OCI-LY7 (cell line): ENCODE data around the gene DALRD3. TPM values are rescaled to one million over a fixed set of nuclear protein-coding genes. Genes with fewer than 3 reads are reported as not detected.
A peak's percentile ranks its signal among the peaks of the same experiment; 100 is the strongest.

Experiments used
- BruUV-seq: library from RNA; stranded (reverse); fragments of 400-500 nt; replicated peaks from 2 replicates; lab custom pipeline; 2021; lab: Mats Ljungman, UMichigan
- CTCF ChIA-PET: fragments of 300-600 bp; sonication (Branson Sonifier 250); formaldehyde crosslinking; loops from one replicate; lab custom pipeline; 2022; ENCODE audit warnings: antibody characterized with exemption; ENCODE audit not compliant: unreplicated experiment; lab: Charles Lee
- POLR2A ChIA-PET: fragments of 300-600 bp; sonication (Branson Sonifier 250); formaldehyde crosslinking; loops from one replicate; lab custom pipeline; 2022; ENCODE audit warnings: antibody characterized with exemption; lab: Charles Lee
- DNase-seq: peaks from one replicate; pipeline ENCODE4 v3.0.0-alpha.2; 2015; ENCODE audit warnings: low spot score
- H2AFZ ChIP-seq: fragments of 200-600 bp; sonication (generic), shearing (Covaris generic); 2 replicates; pipeline ENCODE4 v1.6.1; 2014; ENCODE audit warnings: mild to moderate bottlenecking, antibody characterized with exemption, low read length, moderate library complexity
- H3K27ac ChIP-seq: fragments of 200-600 bp; sonication (generic); 2 replicates; pipeline ENCODE4 v1.5.1; 2014; ENCODE audit warnings: mixed run types, low read depth, mild to moderate bottlenecking, moderate library complexity, low read length, inconsistent platforms; ENCODE audit not compliant: poor library complexity, severe bottlenecking
- H3K36me3 ChIP-seq: fragments of 200-600 bp; sonication (generic); 2 replicates; pipeline ENCODE4 v1.6.1; 2014; ENCODE audit warnings: mild to moderate bottlenecking, antibody characterized with exemption, low read length, moderate library complexity, mixed read lengths; ENCODE audit not compliant: insufficient read depth
- H3K4me1 ChIP-seq: fragments of 200-600 bp; sonication (generic); 2 replicates; pipeline ENCODE4 v1.5.1; 2014; ENCODE audit warnings: mild to moderate bottlenecking, low read length; ENCODE audit not compliant: insufficient read depth, poor library complexity, severe bottlenecking
- H3K4me2 ChIP-seq: fragments of 200-600 bp; sonication (generic); 2 replicates; pipeline ENCODE4 v1.6.1; 2014; ENCODE audit warnings: mild to moderate bottlenecking, low read length
- H3K4me3 ChIP-seq: fragments of 200-600 bp; sonication (generic); 2 replicates; pipeline ENCODE4 v1.5.1; 2014; ENCODE audit warnings: mild to moderate bottlenecking, low read depth, low read length; ENCODE audit not compliant: poor library complexity, severe bottlenecking
- H3K79me2 ChIP-seq: fragments of 200-600 bp; sonication (generic); 2 replicates; pipeline ENCODE4 v1.6.1; 2016; ENCODE audit warnings: low read depth, mild to moderate bottlenecking, low read length, moderate library complexity, mixed read lengths; ENCODE audit not compliant: insufficient read depth
- H3K9me2 ChIP-seq: fragments of 200-600 bp; sonication (generic); 2 replicates; pipeline ENCODE4 v1.6.1; 2016; ENCODE audit warnings: mild to moderate bottlenecking, low read length, mixed read lengths; ENCODE audit not compliant: insufficient read depth
- H3K9me3 ChIP-seq: fragments of 200-600 bp; sonication (generic); 2 replicates; pipeline ENCODE4 v1.6.1; 2014; ENCODE audit warnings: mild to moderate bottlenecking, mixed run types, low read length, mixed read lengths
- H4K20me1 ChIP-seq: fragments of 200-600 bp; sonication (generic); 2 replicates; pipeline ENCODE4 v1.6.1; 2014; ENCODE audit warnings: mild to moderate bottlenecking, antibody characterized with exemption, low read length, moderate library complexity, mixed read lengths; ENCODE audit not compliant: insufficient read depth
- EZH2phosphoT487 ChIP-seq: fragments of 200-600 bp; sonication (generic); IDR thresholded peaks from 2 replicates; pipeline ENCODE4 v1.6.1; 2018; ENCODE audit warnings: low read depth, borderline replicate concordance, mild to moderate bottlenecking, mixed run types, antibody characterized with exemption, low read length, moderate library complexity, mixed read lengths
- intact Hi-C: fragments of 100-400 bp; cut with micrococcal nuclease; formaldehyde crosslinking; loops from one replicate; pipeline ENCODE4 v1.10.0; 2022; ENCODE audit not compliant: unreplicated experiment
- total RNA-seq, 2 experiments: library from RNA; depleted of rRNA in 1 of 2; stranded (reverse); fragments of >200 nt in 1 of 2; shearing (Covaris generic) in 1 of 2; gene quantifications; 2 replicates each; pipeline ENCODE4 v1.2.3, GENCODE V29; 2014 to 2022
- TF ChIP-seq, protein P1 (sequence below): fragments of 200-600 bp; sonication (generic); conservative IDR thresholded peaks from 2 replicates; pipeline ENCODE4 v1.5.1; 2014; ENCODE audit warnings: mild to moderate bottlenecking, antibody characterized with exemption, low read length, moderate library complexity, mixed read lengths

The DALRD3 gene
- total RNA-seq, 2 experiments from 2014 or later: 35.0 to 36.2 TPM

GRCh38 chr3:49006408-49007067 lies 11.8 kb downstream of the DALRD3 start:
- no TSS peak for BruUV-seq
- TF ChIP-seq, protein P1, sequence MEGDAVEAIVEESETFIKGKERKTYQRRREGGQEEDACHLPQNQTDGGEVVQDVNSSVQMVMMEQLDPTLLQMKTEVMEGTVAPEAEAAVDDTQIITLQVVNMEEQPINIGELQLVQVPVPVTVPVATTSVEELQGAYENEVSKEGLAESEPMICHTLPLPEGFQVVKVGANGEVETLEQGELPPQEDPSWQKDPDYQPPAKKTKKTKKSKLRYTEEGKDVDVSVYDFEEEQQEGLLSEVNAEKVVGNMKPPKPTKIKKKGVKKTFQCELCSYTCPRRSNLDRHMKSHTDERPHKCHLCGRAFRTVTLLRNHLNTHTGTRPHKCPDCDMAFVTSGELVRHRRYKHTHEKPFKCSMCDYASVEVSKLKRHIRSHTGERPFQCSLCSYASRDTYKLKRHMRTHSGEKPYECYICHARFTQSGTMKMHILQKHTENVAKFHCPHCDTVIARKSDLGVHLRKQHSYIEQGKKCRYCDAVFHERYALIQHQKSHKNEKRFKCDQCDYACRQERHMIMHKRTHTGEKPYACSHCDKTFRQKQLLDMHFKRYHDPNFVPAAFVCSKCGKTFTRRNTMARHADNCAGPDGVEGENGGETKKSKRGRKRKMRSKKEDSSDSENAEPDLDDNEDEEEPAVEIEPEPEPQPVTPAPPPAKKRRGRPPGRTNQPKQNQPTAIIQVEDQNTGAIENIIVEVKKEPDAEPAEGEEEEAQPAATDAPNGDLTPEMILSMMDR: no peak
- TF ChIP-seq EZH2phosphoT487: no peak
- Histone ChIP-seq H3K4me2 (peak overlapping the region; percentile 99), H3K4me3 (peak overlapping the region; percentile 78), H3K4me1 (peaks cover 18% of the 10 kb centered on the region), H3K9me2 (no peaks in the 10 kb centered on the region), H2AFZ (peak overlapping the region; percentile 49), H3K79me2 (peaks cover 21% of the 10 kb centered on the region; the same call in 1 of the 2 replicates), H3K36me3 (peaks cover 8% of the 10 kb centered on the region; the same call in 1 of the 2 replicates), H3K27ac (no peak overlapping the region), H4K20me1 (peaks cover 9% of the 10 kb centered on the region; the same call in 1 of the 2 replicates), H3K9me3 (no peaks in the 10 kb centered on the region)
- POLR2A ChIA-PET: interaction anchor here (0.6 to 3.2 kb wide), 12 partner anchors 11 to 98 kb away, joined by 3 to 42 read pairs (median 4); partner anchors contain the start of genes DALRD3, IMPDH2, NDUFAF3 and P4HTM
- no peak for DNase-seq
- intact Hi-C loops: loop anchor here (2.0 to 5.0 kb wide), 2 partner anchors 16 to 86 kb away; partner anchors contain the start of genes P4HTM and QRICH1
- CTCF ChIA-PET: interaction anchor here (0.6 to 1.4 kb wide), 5 partner anchors 15 to 95 kb away, joined by 3 to 9 read pairs (median 5); no protein-coding TSS in a partner anchor

- no peak for DNase-seq
- BruUV-seq: no TSS peak
- no peaks in the 10 kb centered on the region for H3K9me2 ChIP-seq
- no peak overlapping the region for H2AFZ ChIP-seq
- peaks cover 21% of the 10 kb centered on the region; the same call in 1 of the 2 replicates for H3K79me2 ChIP-seq
- H3K4me2 ChIP-seq: peak overlapping the region; percentile 99
- H3K36me3 ChIP-seq: peaks cover 7% of the 10 kb centered on the region; the same call in 1 of the 2 replicates
- H3K9me3 ChIP-seq: no peaks in the 10 kb centered on the region
- peaks cover 18% of the 10 kb centered on the region for H3K4me1 ChIP-seq
- TF ChIP-seq, protein P1: no peak
- TF ChIP-seq EZH2phosphoT487: no peak
- no peak overlapping the region for H3K27ac ChIP-seq
- POLR2A ChIA-PET: no interaction called here
- CTCF ChIA-PET: no interaction called here
- intact Hi-C loops: loop anchor here (2.0 to 5.0 kb wide), 2 partner anchors 15 to 86 kb away; partner anchors contain the start of genes P4HTM and QRICH1
- peaks cover 9% of the 10 kb centered on the region; the same call in 1 of the 2 replicates for H4K20me1 ChIP-seq
- peak overlapping the region; percentile 78 for H3K4me3 ChIP-seq
Measured at GRCh38 chr3:49005998-49006397, 12.4 kb downstream of the DALRD3 start.
